HCT116 (cell line): ENCODE data around the gene FAM162A. TPM values are rescaled to one million over a fixed set of nuclear protein-coding genes. Genes with fewer than 3 reads are reported as not detected.

Source experiments
- ATAC-seq: fragments of 200-7000 bp; cut with Tn5 transposase; 2 replicates; pipeline ENCODE4 v1.9.1; 2020; ENCODE audit warnings: mild to moderate bottlenecking, moderate library complexity
- BruUV-seq: library from RNA; stranded (reverse); fragments of 400-500 nt; replicated peaks from 2 replicates; lab custom pipeline; 2021; lab: Mats Ljungman, UMichigan
- CTCF ChIA-PET: fragments of 300-600 bp; sonication (Branson Sonifier 250); formaldehyde crosslinking; loops from one replicate; lab custom pipeline; 2021; ENCODE audit warnings: antibody characterized with exemption; lab: Charles Lee
- POLR2A ChIA-PET: fragments of 300-600, 350-600 bp; sonication (Branson Sonifier 250); formaldehyde crosslinking; loops from one replicate; lab custom pipeline; 2021; ENCODE audit warnings: antibody characterized with exemption; lab: Charles Lee
- RAD21 ChIA-PET, 2 experiments: fragments of 300-600 bp; sonication (Branson Sonifier 250); formaldehyde crosslinking; loops; one replicate each; lab custom pipeline; 2023; ENCODE audit warnings: low total read pairs in 2 of 2; ENCODE audit not compliant: uncharacterized antibody in 2 of 2, unreplicated experiment in 2 of 2, low non-redundant PET in 1 of 2; lab: Charles Lee
- DNase-seq: peaks from one replicate; pipeline ENCODE4 v3.0.0-alpha.2; 2010; ENCODE audit warnings: low read depth, low spot score
- H2AFZ ChIP-seq: fragments of 200-600 bp; shearing (Covaris generic), sonication (generic); 2 replicates; pipeline ENCODE4 v1.6.1; 2017; ENCODE audit warnings: low read depth, mixed run types, mixed read lengths, antibody characterized with exemption, low read length; ENCODE audit not compliant: poor library complexity, severe bottlenecking
- H3K27ac ChIP-seq: 2 replicates; pipeline ENCODE4 v1.5.1; 2012; ENCODE audit warnings: low read depth, low read length
- H3K27me3 ChIP-seq: fragments of 200-600 bp; sonication (generic); 2 replicates; pipeline ENCODE4 v1.6.1; 2016; ENCODE audit warnings: mixed run types, low read length, mixed read lengths; ENCODE audit not compliant: insufficient read depth
- H3K36me3 ChIP-seq, 2 experiments: fragments of 200-500 bp in 1 of 2; fragments of 200-600 bp in 1 of 2; sonication (Bioruptor generic) in 1 of 2; sonication (generic) in 1 of 2; 2 replicates each; pipeline versions ENCODE4 v1.5.1 to v1.6.1; 2014 to 2016; ENCODE audit warnings: low read length in 2 of 2, inconsistent platforms in 1 of 2, mixed read lengths in 1 of 2, mixed run types in 1 of 2; ENCODE audit not compliant: insufficient read depth in 2 of 2, control insufficient read depth in 1 of 2
- H3K4me1 ChIP-seq, 2 experiments: fragments of 200-600 bp in 1 of 2; sonication (generic) in 1 of 2; 2 replicates each; pipeline versions ENCODE4 v1.5.1 to v1.6.1; 2012 to 2017; ENCODE audit warnings: low read length in 2 of 2, inconsistent platforms in 1 of 2, mild to moderate bottlenecking in 1 of 2, mixed read lengths in 1 of 2, mixed run types in 1 of 2, moderate library complexity in 1 of 2; ENCODE audit not compliant: insufficient read depth in 2 of 2, control insufficient read depth in 1 of 2
- H3K4me2 ChIP-seq: fragments of 200-600 bp; sonication (generic); 2 replicates; pipeline ENCODE4 v1.6.1; 2017; ENCODE audit warnings: mixed run types, low read length, mixed read lengths
- H3K4me3 ChIP-seq, 2 experiments: fragments of 200-600 bp in 1 of 2; sonication (generic) in 1 of 2; replicated peaks in 1 of 2; 2 replicates each; pipeline ENCODE4 v1.5.1; 2011 to 2016; ENCODE audit warnings: low read length in 2 of 2, control low read depth in 1 of 2, low read depth in 1 of 2, mild to moderate bottlenecking in 1 of 2, mixed read lengths in 1 of 2, mixed run types in 1 of 2
- H3K79me2 ChIP-seq: fragments of 200-600 bp; sonication (generic); 2 replicates; pipeline ENCODE4 v1.6.1; 2017; ENCODE audit warnings: mild to moderate bottlenecking, mixed run types, low read length, moderate library complexity, mixed read lengths; ENCODE audit not compliant: insufficient read depth
- H3K9ac ChIP-seq: fragments of 200-600 bp; sonication (generic); 2 replicates; pipeline ENCODE4 v1.6.1; 2016; ENCODE audit warnings: low read length, mixed read lengths
- H3K9me2 ChIP-seq: fragments of 200-600 bp; sonication (generic), shearing (Covaris generic); 2 replicates; pipeline ENCODE4 v1.6.1; 2017; ENCODE audit warnings: mixed run types, mild to moderate bottlenecking, moderate library complexity; ENCODE audit not compliant: insufficient read depth
- H3K9me3 ChIP-seq, 2 experiments: fragments of 200-500 bp in 1 of 2; fragments of 200-600 bp in 1 of 2; sonication (Bioruptor generic) in 1 of 2; sonication (generic) in 1 of 2; 2 replicates each; pipeline ENCODE4 v1.6.1; 2014 to 2017; ENCODE audit warnings: low read length in 2 of 2, mixed read lengths in 2 of 2, inconsistent platforms in 1 of 2, low read depth in 1 of 2, mild to moderate bottlenecking in 1 of 2, mixed run types in 1 of 2, moderate library complexity in 1 of 2; ENCODE audit not compliant: control insufficient read depth in 1 of 2, insufficient read depth in 1 of 2
- H4K20me1 ChIP-seq: fragments of 200-600 bp; sonication (generic), shearing (Covaris generic); 2 replicates; pipeline ENCODE4 v1.6.1; 2017; ENCODE audit warnings: mixed run types, mild to moderate bottlenecking, moderate library complexity; ENCODE audit not compliant: insufficient read depth
- CBX3 ChIP-seq: IDR thresholded peaks from 2 replicates; pipeline ENCODE4 v1.6.1; 2012; ENCODE audit warnings: low read depth
- CEBPB ChIP-seq: IDR thresholded peaks from 2 replicates; pipeline ENCODE4 v1.6.1; 2012; ENCODE audit warnings: low read depth
- EGR1 ChIP-seq: IDR thresholded peaks from 2 replicates; pipeline ENCODE4 v1.6.1; 2012; ENCODE audit warnings: low read depth
- EZH2 ChIP-seq: fragments of 200-600 bp; sonication (generic); IDR thresholded peaks from 2 replicates; pipeline ENCODE4 v1.6.1; 2017; ENCODE audit warnings: antibody characterized with exemption, mixed run types
- POLR2A ChIP-seq: IDR thresholded peaks from 2 replicates; pipeline ENCODE4 v1.7.0; 2011; ENCODE audit warnings: borderline replicate concordance; ENCODE audit not compliant: insufficient read depth, insufficient read length; ENCODE audit errors: extremely low read depth
- POLR2AphosphoS5 ChIP-seq: IDR thresholded peaks from 2 replicates; pipeline ENCODE4 v1.6.1; 2011; ENCODE audit warnings: mild to moderate bottlenecking, low read depth, low read length, moderate library complexity
- RAD21 ChIP-seq: IDR thresholded peaks from 2 replicates; pipeline ENCODE4 v1.6.1; 2012; ENCODE audit warnings: low read depth, mild to moderate bottlenecking
- SIN3A ChIP-seq: IDR thresholded peaks from 2 replicates; pipeline ENCODE4 v1.6.1; 2012; ENCODE audit warnings: low read depth
- SP1 ChIP-seq: IDR thresholded peaks from 2 replicates; pipeline ENCODE4 v1.6.1; 2012; ENCODE audit warnings: low read depth
- SRF ChIP-seq: IDR thresholded peaks from 2 replicates; pipeline ENCODE4 v1.6.1; 2012; ENCODE audit warnings: low read depth
- TCF7L2 ChIP-seq: IDR thresholded peaks from 2 replicates; pipeline ENCODE4 v1.7.0; 2011; ENCODE audit warnings: borderline replicate concordance, inconsistent platforms; ENCODE audit not compliant: insufficient read depth, insufficient read length; ENCODE audit errors: extremely low read depth
- YY1 ChIP-seq: IDR thresholded peaks from 2 replicates; pipeline ENCODE4 v1.6.1; 2011; ENCODE audit warnings: low read length, low read depth, moderate library complexity, mild to moderate bottlenecking; ENCODE audit not compliant: insufficient replicate concordance; ENCODE audit errors: extremely low read depth
- ZFX ChIP-seq: fragments of 450-650 bp; IDR thresholded peaks from 2 replicates; pipeline ENCODE4 v1.6.1; 2017
- ZNF274 ChIP-seq: fragments of 200-500 bp; sonication (Bioruptor generic); IDR thresholded peaks from 2 replicates; pipeline ENCODE4 v1.6.1; 2014; ENCODE audit warnings: mild to moderate bottlenecking, low read depth, low read length, inconsistent platforms
- intact Hi-C: fragments of 100-400 bp; cut with micrococcal nuclease; formaldehyde crosslinking; loops from 2 replicates; pipeline ENCODE4 v1.10.0; 2022
- total RNA-seq: library from RNA; stranded (reverse); gene quantifications from one replicate; pipeline ENCODE4 v1.2.1, GENCODE V29; 2021; ENCODE audit not compliant: unreplicated experiment
- TF ChIP-seq, protein P1 (sequence below): IDR thresholded peaks from 2 replicates; pipeline ENCODE4 v1.6.1; 2011; ENCODE audit warnings: mild to moderate bottlenecking, low read length, moderate library complexity; ENCODE audit not compliant: insufficient replicate concordance; ENCODE audit errors: extremely low read depth
- TF ChIP-seq, protein P2 (sequence below): IDR thresholded peaks from 2 replicates; pipeline ENCODE4 v1.6.1; 2012

FAM162A gene
- total RNA-seq, 1 experiment from 2014 or later = 74.1 TPM

DNA sequence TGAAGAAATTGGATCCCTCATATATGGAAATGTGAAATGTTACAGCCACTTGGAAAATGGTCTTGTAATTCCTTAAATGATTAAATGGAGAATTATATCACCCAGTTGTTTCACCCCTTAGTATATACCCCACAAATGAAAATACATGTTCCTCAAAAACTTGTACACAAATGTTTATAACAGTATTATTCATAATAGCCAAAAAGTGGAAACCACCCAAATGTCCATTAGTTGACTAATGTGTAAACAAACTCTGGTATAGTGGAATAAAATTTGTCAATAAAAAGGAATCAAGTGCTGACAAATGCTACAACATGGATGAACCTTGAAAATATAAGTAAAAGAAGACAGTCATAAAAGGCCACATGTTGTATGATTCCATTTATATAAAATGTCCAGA is 12.5 kb downstream of the FAM162A start:
- peaks cover 36% of the 10 kb centered on the region for H3K79me2 ChIP-seq
- no TSS peak for BruUV-seq
- peaks cover 0 to 12% of the 10 kb centered on the region in 2 experiments; a peak in 3 of 4 replicates for H3K36me3 ChIP-seq
- H3K4me1 ChIP-seq = peaks cover 0 to 4% of the 10 kb centered on the region in 2 experiments; a peak in 1 of 4 replicates
- RAD21 ChIA-PET = no interaction called here
- H3K4me3 ChIP-seq = no peak overlapping the region
- H2AFZ ChIP-seq = no peak overlapping the region
- no peaks in the 10 kb centered on the region; the same call in 1 of the 2 replicates for H4K20me1 ChIP-seq
- no peaks in the 10 kb centered on the region for H3K9me3 ChIP-seq
- no peaks in the 10 kb centered on the region for H3K9me2 ChIP-seq
- no peak overlapping the region for H3K27ac ChIP-seq
- no peak overlapping the region for H3K9ac ChIP-seq
- intact Hi-C loops = loop anchor here (5.0 kb wide), 1 partner anchor 861 kb away; no protein-coding TSS in a partner anchor
- TF ChIP-seq ZNF274 = no peak
- no peak for TF ChIP-seq CBX3
- no peak for TF ChIP-seq ZFX
- TF ChIP-seq, protein P1, sequence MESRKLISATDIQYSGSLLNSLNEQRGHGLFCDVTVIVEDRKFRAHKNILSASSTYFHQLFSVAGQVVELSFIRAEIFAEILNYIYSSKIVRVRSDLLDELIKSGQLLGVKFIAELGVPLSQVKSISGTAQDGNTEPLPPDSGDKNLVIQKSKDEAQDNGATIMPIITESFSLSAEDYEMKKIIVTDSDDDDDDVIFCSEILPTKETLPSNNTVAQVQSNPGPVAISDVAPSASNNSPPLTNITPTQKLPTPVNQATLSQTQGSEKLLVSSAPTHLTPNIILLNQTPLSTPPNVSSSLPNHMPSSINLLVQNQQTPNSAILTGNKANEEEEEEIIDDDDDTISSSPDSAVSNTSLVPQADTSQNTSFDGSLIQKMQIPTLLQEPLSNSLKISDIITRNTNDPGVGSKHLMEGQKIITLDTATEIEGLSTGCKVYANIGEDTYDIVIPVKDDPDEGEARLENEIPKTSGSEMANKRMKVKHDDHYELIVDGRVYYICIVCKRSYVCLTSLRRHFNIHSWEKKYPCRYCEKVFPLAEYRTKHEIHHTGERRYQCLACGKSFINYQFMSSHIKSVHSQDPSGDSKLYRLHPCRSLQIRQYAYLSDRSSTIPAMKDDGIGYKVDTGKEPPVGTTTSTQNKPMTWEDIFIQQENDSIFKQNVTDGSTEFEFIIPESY = no peak
- no peak for TF ChIP-seq POLR2AphosphoS5
- TF ChIP-seq POLR2A = no peak
- H3K4me2 ChIP-seq = no peak overlapping the region
- no peak for DNase-seq
- CTCF ChIA-PET = no interaction called here
- no peaks in the 10 kb centered on the region for H3K27me3 ChIP-seq
- POLR2A ChIA-PET = no interaction called here
- ATAC-seq = no peak

DNA sequence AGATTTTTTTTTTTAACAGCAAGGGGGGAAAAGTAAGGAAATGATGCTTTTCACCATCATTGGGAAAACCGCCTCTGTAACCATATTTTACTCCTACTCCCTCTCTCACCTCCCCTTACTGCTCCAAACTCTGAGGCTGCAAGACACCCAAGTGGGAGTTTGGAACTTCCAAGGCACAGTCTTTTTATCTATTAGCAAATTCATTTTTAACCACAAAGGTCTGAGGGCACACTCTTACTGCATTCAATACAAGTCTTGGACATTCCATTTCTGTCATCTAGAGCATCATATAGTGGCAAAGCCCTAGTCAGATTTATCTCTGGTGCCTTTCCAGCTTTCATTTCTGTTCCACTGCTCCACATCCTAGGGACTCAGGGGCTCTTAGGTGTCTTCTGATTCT is 13.2 kb downstream of the FAM162A start:
- no peaks in the 10 kb centered on the region; the same call in 1 of the 2 replicates for H4K20me1 ChIP-seq
- peaks cover 32% of the 10 kb centered on the region for H3K79me2 ChIP-seq
- H3K9me3 ChIP-seq = no peaks in the 10 kb centered on the region
- no peak overlapping the region for H3K4me2 ChIP-seq
- peaks cover 0 to 4% of the 10 kb centered on the region in 2 experiments; a peak in 1 of 4 replicates for H3K4me1 ChIP-seq
- ChIA-PET CTCF (no interaction called here), RAD21 (no interaction called here), POLR2A (no interaction called here)
- no peak overlapping the region for H3K4me3 ChIP-seq
- H3K27me3 ChIP-seq = no peaks in the 10 kb centered on the region
- intact Hi-C loops = loop anchor here (5.0 kb wide), 1 partner anchor 860 kb away; no protein-coding TSS in a partner anchor
- DNase-seq = no peak
- no peak for ATAC-seq
- no peak overlapping the region for H3K27ac ChIP-seq
- no peak for TF ChIP-seq RAD21
- TF ChIP-seq ZFX = no peak
- TF ChIP-seq EGR1 = no peak
- TF ChIP-seq EZH2 = no peak
- no peak for TF ChIP-seq SRF
- TF ChIP-seq, protein P2, sequence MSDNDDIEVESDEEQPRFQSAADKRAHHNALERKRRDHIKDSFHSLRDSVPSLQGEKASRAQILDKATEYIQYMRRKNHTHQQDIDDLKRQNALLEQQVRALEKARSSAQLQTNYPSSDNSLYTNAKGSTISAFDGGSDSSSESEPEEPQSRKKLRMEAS = no peak
- no peak for TF ChIP-seq SP1
- TF ChIP-seq TCF7L2 = no peak
- TF ChIP-seq, protein P1 = no peak
- no peak for TF ChIP-seq CEBPB
- no peak for TF ChIP-seq POLR2A
- TF ChIP-seq YY1 = no peak
- TF ChIP-seq ZNF274 = no peak
- TF ChIP-seq SIN3A = no peak
- TF ChIP-seq CBX3 = no peak
- BruUV-seq = no TSS peak
- H2AFZ ChIP-seq = no peak overlapping the region
- H3K36me3 ChIP-seq = peaks cover 0 to 12% of the 10 kb centered on the region in 2 experiments; a peak in 3 of 4 replicates
- H3K9me2 ChIP-seq = no peaks in the 10 kb centered on the region
- no peak overlapping the region for H3K9ac ChIP-seq
